Activated CD4-positive, alpha-beta T cell treated with anti-CD3 and anti-CD28 coated beads for 36 hours (primary cell): ENCODE results near the gene ADAMTS14. TPM values are rescaled to one million over a fixed set of nuclear protein-coding genes. Genes with fewer than 3 reads are reported as not detected.

Experiments used
- ATAC-seq: fragments of 200-7000 bp; cut with Tn5 transposase; one replicate; pipeline ENCODE4 v1.10.0; 2021; ENCODE audit warnings: mild to moderate bottlenecking, moderate library complexity
- CTCF ChIA-PET: fragments of 350-600 bp; sonication (Branson Sonifier 250); formaldehyde crosslinking; loops from one replicate; lab custom pipeline; 2021; ENCODE audit warnings: antibody characterized with exemption; lab: Charles Lee
- POLR2A ChIA-PET: fragments of 350-600 bp; sonication (Branson Sonifier 250); formaldehyde crosslinking; loops from one replicate; lab custom pipeline; 2021; ENCODE audit warnings: antibody characterized with exemption, inconsistent platforms; lab: Charles Lee
- DNase-seq: peaks from one replicate; pipeline ENCODE4 v3.0.0-alpha.2; 2020
- H3K27ac Mint-ChIP-seq: one replicate; pipeline ENCODE4 v1.8.0; 2021; ENCODE audit warnings: mixed read lengths
- H3K27me3 Mint-ChIP-seq: one replicate; pipeline ENCODE4 v1.8.0; 2021; ENCODE audit warnings: mixed read lengths
- H3K36me3 Mint-ChIP-seq: one replicate; pipeline ENCODE4 v1.8.0; 2021; ENCODE audit warnings: low read depth, mixed read lengths
- H3K4me1 Mint-ChIP-seq: one replicate; pipeline ENCODE4 v1.8.0; 2021; ENCODE audit warnings: mixed read lengths
- H3K4me3 Mint-ChIP-seq: one replicate; pipeline ENCODE4 v1.8.0; 2021; ENCODE audit warnings: mild to moderate bottlenecking, moderate library complexity, mixed read lengths
- H3K9me3 Mint-ChIP-seq: one replicate; pipeline ENCODE4 v1.8.0; 2021; ENCODE audit warnings: low read depth, mixed read lengths
- intact Hi-C, 2 experiments: fragments of 100-400 bp; cut with DNase I in 1 of 2; cut with micrococcal nuclease in 1 of 2; formaldehyde crosslinking; loops; one replicate each; pipeline versions ENCODE4 v1.14.2 to v1.15.1; 2022 to 2024; cut with DNase I, micrococcal nuclease
- total RNA-seq, 2 experiments: library from RNA; stranded (reverse); gene quantifications; one replicate each; pipeline ENCODE4 v1.2.3, GENCODE V29; 2021

ADAMTS14 gene
- total RNA-seq, 2 experiments from 2014 or later: not detected

GRCh38 chr10:70722820-70723424, 50.6 kb downstream of the ADAMTS14 start:
- Mint-ChIP-seq H3K4me1 (no peaks in the 10 kb centered on the region), H3K4me3 (no peak overlapping the region), H3K9me3 (no peaks in the 10 kb centered on the region), H3K27ac (no peak overlapping the region), H3K36me3 (no peaks in the 10 kb centered on the region), H3K27me3 (no peaks in the 10 kb centered on the region)
- DNase-seq (no peak), ATAC-seq (no peak)
- intact Hi-C loops: no loop called here
- ChIA-PET POLR2A (no interaction called here), CTCF (no interaction called here)

- no peak overlapping the region for H3K27ac Mint-ChIP-seq
- H3K4me1 Mint-ChIP-seq: no peaks in the 10 kb centered on the region
- no peak overlapping the region for H3K4me3 Mint-ChIP-seq
- POLR2A ChIA-PET: no interaction called here
- DNase-seq (no peak), ATAC-seq (no peak)
- H3K9me3 Mint-ChIP-seq: no peaks in the 10 kb centered on the region
- no peaks in the 10 kb centered on the region for H3K36me3 Mint-ChIP-seq
- H3K27me3 Mint-ChIP-seq: no peaks in the 10 kb centered on the region
- CTCF ChIA-PET: no interaction called here
- intact Hi-C loops: no loop called here
Measured at GRCh38 chr10:70723771-70724170, 51.5 kb downstream of the ADAMTS14 start.

GRCh38 chr10:70726909-70727495, 54.7 kb downstream of the ADAMTS14 start:
- CTCF ChIA-PET: no interaction called here
- no peaks in the 10 kb centered on the region for H3K9me3 Mint-ChIP-seq

GRCh38 chr10:70728328-70728727, 56.0 kb downstream of the ADAMTS14 start:
- POLR2A ChIA-PET: no interaction called here
- CTCF ChIA-PET: interaction anchor here (0.6 kb wide), 1 partner anchor 252 kb away, joined by 3 read pairs; no protein-coding TSS in a partner anchor
- Mint-ChIP-seq H3K9me3 (no peaks in the 10 kb centered on the region), H3K27ac (no peak overlapping the region), H3K4me3 (no peak overlapping the region), H3K36me3 (no peaks in the 10 kb centered on the region), H3K27me3 (no peaks in the 10 kb centered on the region), H3K4me1 (no peaks in the 10 kb centered on the region)
- DNase-seq: no peak
- no peak for ATAC-seq
- intact Hi-C loops: no loop called here

More at GRCh38 chr10:70726909-70727495, 54.7 kb downstream of the ADAMTS14 start:
- intact Hi-C loops: no loop called here
- Mint-ChIP-seq H3K36me3 (no peaks in the 10 kb centered on the region), H3K4me1 (no peaks in the 10 kb centered on the region), H3K4me3 (no peak overlapping the region), H3K27me3 (no peaks in the 10 kb centered on the region), H3K27ac (no peak overlapping the region)
- ATAC-seq (no peak), DNase-seq (no peak)
- POLR2A ChIA-PET: no interaction called here

GRCh38 chr10:70729763-70730357, 57.6 kb downstream of the ADAMTS14 start:
- H3K4me3 Mint-ChIP-seq: no peak overlapping the region
- intact Hi-C loops: no loop called here
- POLR2A ChIA-PET: no interaction called here

GRCh38 chr10:70730955-70731354, 58.6 kb downstream of the ADAMTS14 start:
- H3K4me1 Mint-ChIP-seq: no peaks in the 10 kb centered on the region
- H3K36me3 Mint-ChIP-seq: no peaks in the 10 kb centered on the region
- CTCF ChIA-PET: no interaction called here

More at GRCh38 chr10:70729763-70730357, 57.6 kb downstream of the ADAMTS14 start:
- CTCF ChIA-PET: no interaction called here
- H3K36me3 Mint-ChIP-seq: no peaks in the 10 kb centered on the region
- no peak overlapping the region for H3K27ac Mint-ChIP-seq
- no peaks in the 10 kb centered on the region for H3K27me3 Mint-ChIP-seq
- no peak for DNase-seq
- H3K4me1 Mint-ChIP-seq: no peaks in the 10 kb centered on the region
- H3K9me3 Mint-ChIP-seq: no peaks in the 10 kb centered on the region
- no peak for ATAC-seq

GRCh38 chr10:70732569-70732968, 60.3 kb downstream of the ADAMTS14 start:
- CTCF ChIA-PET: no interaction called here
- H3K9me3 Mint-ChIP-seq: no peaks in the 10 kb centered on the region

More at GRCh38 chr10:70730955-70731354, 58.6 kb downstream of the ADAMTS14 start:
- ATAC-seq: no peak
- DNase-seq: no peak
- intact Hi-C loops: no loop called here
- H3K27ac Mint-ChIP-seq: no peak overlapping the region
- POLR2A ChIA-PET: no interaction called here
- no peaks in the 10 kb centered on the region for H3K27me3 Mint-ChIP-seq
- H3K9me3 Mint-ChIP-seq: no peaks in the 10 kb centered on the region
- H3K4me3 Mint-ChIP-seq: no peak overlapping the region

GRCh38 chr10:70733051-70733450, 60.7 kb downstream of the ADAMTS14 start:
- CTCF ChIA-PET: interaction anchor here (0.6 to 0.9 kb wide), 2 partner anchors 155 to 929 kb away, joined by 3 to 4 read pairs; partner anchors contain the start of gene PCBD1
- Mint-ChIP-seq H3K9me3 (no peaks in the 10 kb centered on the region), H3K27ac (no peak overlapping the region), H3K36me3 (no peaks in the 10 kb centered on the region), H3K27me3 (no peaks in the 10 kb centered on the region), H3K4me3 (no peak overlapping the region), H3K4me1 (no peaks in the 10 kb centered on the region)
- POLR2A ChIA-PET: no interaction called here
- intact Hi-C loops: no loop called here
- ATAC-seq (no peak), DNase-seq (no peak)

More at GRCh38 chr10:70732569-70732968, 60.3 kb downstream of the ADAMTS14 start:
- Mint-ChIP-seq H3K27me3 (no peaks in the 10 kb centered on the region), H3K4me3 (no peak overlapping the region), H3K27ac (no peak overlapping the region), H3K36me3 (no peaks in the 10 kb centered on the region), H3K4me1 (no peaks in the 10 kb centered on the region)
- intact Hi-C loops: no loop called here
- no peak for ATAC-seq
- POLR2A ChIA-PET: no interaction called here
- no peak for DNase-seq

GRCh38 chr10:70735161-70735560, 62.9 kb downstream of the ADAMTS14 start:
- intact Hi-C loops: no loop called here
- Mint-ChIP-seq H3K4me1 (no peaks in the 10 kb centered on the region), H3K27me3 (no peaks in the 10 kb centered on the region), H3K9me3 (no peaks in the 10 kb centered on the region), H3K36me3 (no peaks in the 10 kb centered on the region), H3K4me3 (no peak overlapping the region), H3K27ac (no peak overlapping the region)
- ATAC-seq: no peak
- ChIA-PET POLR2A (no interaction called here), CTCF (interaction anchor here (0.6 kb wide), 1 partner anchor 186 kb away, joined by 3 read pairs; no protein-coding TSS in a partner anchor)
- DNase-seq: no peak

GRCh38 chr10:70736525-70736924, 64.2 kb downstream of the ADAMTS14 start:
- DNase-seq: no peak
- H3K9me3 Mint-ChIP-seq: no peaks in the 10 kb centered on the region
- no peaks in the 10 kb centered on the region for H3K27me3 Mint-ChIP-seq
- no peaks in the 10 kb centered on the region for H3K4me1 Mint-ChIP-seq
- H3K27ac Mint-ChIP-seq: no peak overlapping the region
- H3K4me3 Mint-ChIP-seq: no peak overlapping the region
- no peak for ATAC-seq
- ChIA-PET POLR2A (no interaction called here), CTCF (interaction anchor here (0.7 kb wide), 1 partner anchor 118 kb away, joined by 3 read pairs; no protein-coding TSS in a partner anchor)
- no peaks in the 10 kb centered on the region for H3K36me3 Mint-ChIP-seq
- intact Hi-C loops: no loop called here

- intact Hi-C loops: no loop called here
- no peaks in the 10 kb centered on the region for H3K27me3 Mint-ChIP-seq
- no peaks in the 10 kb centered on the region for H3K4me1 Mint-ChIP-seq
- ATAC-seq (no peak), DNase-seq (no peak)
- no peaks in the 10 kb centered on the region for H3K9me3 Mint-ChIP-seq
- H3K36me3 Mint-ChIP-seq: no peaks in the 10 kb centered on the region
- CTCF ChIA-PET: no interaction called here
- no peak overlapping the region for H3K4me3 Mint-ChIP-seq
- H3K27ac Mint-ChIP-seq: no peak overlapping the region
- POLR2A ChIA-PET: no interaction called here
Measured at GRCh38 chr10:70737250-70737649, 64.9 kb downstream of the ADAMTS14 start.
